Right ventricle myocardium superior (tissue), 1 donor: ENCODE data around the gene DYNC1I1. TPM values are rescaled to one million over a fixed set of nuclear protein-coding genes. Genes with fewer than 3 reads are reported as not detected.
A peak's percentile ranks its signal among the peaks of the same experiment; 100 is the strongest.

Experiments
- ATAC-seq: fragments of 200-7000 bp; cut with Tn5 transposase; one replicate; pipeline ENCODE4 v1.9.1; 2020; ENCODE audit warnings: mild to moderate bottlenecking; ENCODE audit not compliant: poor library complexity
- DNase-seq: peaks from one replicate; pipeline ENCODE4 v3.0.0-alpha.2; 2020
- intact Hi-C: fragments of 100-400 bp; cut with DNase I; formaldehyde crosslinking; loops from one replicate; pipeline ENCODE4 v1.11.2; 2022
- total RNA-seq: library from RNA; stranded (reverse); fragmentation: NEBNext Ultra II Directional; extraction: Animal tissue kit (Norgen Biotek cat#: 25700); gene quantifications from one replicate; pipeline ENCODE4 v1.2.1, GENCODE V29; 2021
- donor health status: DM: no; HTN: yes; CAD: no; lungs with severe emphysema.

The DYNC1I1 gene
- total RNA-seq, 1 donor from 2014 or later = 35.6 TPM

GRCh38 chr7:95883217-95883616, 110.9 kb downstream of the DYNC1I1 start:
- ATAC-seq = no peak
- intact Hi-C loops = no loop called here

GRCh38 chr7:95886501-95887090, 114.2 kb downstream of the DYNC1I1 start:
- intact Hi-C loops = no loop called here
- ATAC-seq = no peak
- DNase-seq = no peak

More at GRCh38 chr7:95883217-95883616, 110.9 kb downstream of the DYNC1I1 start:
- DNase-seq = no peak

- DNase-seq (no peak), ATAC-seq (no peak)
- intact Hi-C loops = no loop called here
These were observed 121.1 kb downstream of the DYNC1I1 start for GRCh38 chr7:95893484-95893883.

GRCh38 chr7:95897557-95898251, 125.3 kb downstream of the DYNC1I1 start:
- no peak for DNase-seq
- ATAC-seq = no peak
- intact Hi-C loops = no loop called here

- ATAC-seq = no peak
- intact Hi-C loops = no loop called here
- no peak for DNase-seq
These were observed 127.7 kb downstream of the DYNC1I1 start for GRCh38 chr7:95899919-95900513.

- intact Hi-C loops = no loop called here
- ATAC-seq (no peak), DNase-seq (no peak)
These were observed 128.7 kb downstream of the DYNC1I1 start for GRCh38 chr7:95901006-95901405.

GRCh38 chr7:95904099-95904498, 131.7 kb downstream of the DYNC1I1 start:
- intact Hi-C loops = no loop called here
- no peak for DNase-seq
- no peak for ATAC-seq

GRCh38 chr7:95905167-95905566, 132.8 kb downstream of the DYNC1I1 start:
- ATAC-seq = no peak
- no peak for DNase-seq
- intact Hi-C loops = no loop called here

- intact Hi-C loops = no loop called here
- ATAC-seq = no peak
- no peak for DNase-seq
These were observed 134.5 kb downstream of the DYNC1I1 start for GRCh38 chr7:95906851-95907250.

- DNase-seq = no peak
- ATAC-seq = no peak
- intact Hi-C loops = no loop called here
These were observed 135.0 kb downstream of the DYNC1I1 start for GRCh38 chr7:95907337-95907736.

- intact Hi-C loops = no loop called here
- no peak for ATAC-seq
- no peak for DNase-seq
These were observed 136.1 kb downstream of the DYNC1I1 start for GRCh38 chr7:95908499-95908898.

- ATAC-seq (no peak), DNase-seq (no peak)
- intact Hi-C loops = loop anchor here (10.0 kb wide), 2 partner anchors 104 to 1154 kb away; no protein-coding TSS in a partner anchor
These were observed 138.0 kb downstream of the DYNC1I1 start for GRCh38 chr7:95910341-95910740.

- DNase-seq (no peak), ATAC-seq (no peak)
- intact Hi-C loops = loop anchor here (5.0 to 10.0 kb wide), 3 partner anchors 99 to 1149 kb away; no protein-coding TSS in a partner anchor
These were observed 143.4 kb downstream of the DYNC1I1 start for GRCh38 chr7:95915731-95916130.

GRCh38 chr7:95916573-95917297, 144.4 kb downstream of the DYNC1I1 start:
- DNase-seq (peak; percentile 87), ATAC-seq (peak; percentile 92)
- intact Hi-C loops = loop anchor here (5.0 to 10.0 kb wide), 3 partner anchors 98 to 1148 kb away; no protein-coding TSS in a partner anchor

- DNase-seq (no peak), ATAC-seq (no peak)
- intact Hi-C loops = loop anchor here (5.0 to 10.0 kb wide), 3 partner anchors 97 to 1147 kb away; no protein-coding TSS in a partner anchor
These were observed 145.3 kb downstream of the DYNC1I1 start for GRCh38 chr7:95917634-95918033.

- intact Hi-C loops = loop anchor here (5.0 to 10.0 kb wide), 3 partner anchors 95 to 1145 kb away; no protein-coding TSS in a partner anchor
These were observed 147.2 kb downstream of the DYNC1I1 start for GRCh38 chr7:95919556-95919955.

GRCh38 chr7:95921543-95921942, 149.2 kb downstream of the DYNC1I1 start:
- DNase-seq (no peak), ATAC-seq (no peak)
- intact Hi-C loops = no loop called here

More at GRCh38 chr7:95919556-95919955, 147.2 kb downstream of the DYNC1I1 start:
- no peak for DNase-seq
- no peak for ATAC-seq

GRCh38 chr7:95922191-95922590, 149.8 kb downstream of the DYNC1I1 start:
- DNase-seq (no peak), ATAC-seq (no peak)
- intact Hi-C loops = no loop called here

- ATAC-seq = no peak
- no peak for DNase-seq
- intact Hi-C loops = no loop called here
These were observed 152.9 kb downstream of the DYNC1I1 start for GRCh38 chr7:95925236-95925635.
